IPS-18c (cell line): ENCODE measurements around the gene NGEF.

Experiments
- H3K4me3 ChIP-seq: 2 replicates; pipeline ENCODE4 v1.7.0; 2013; ENCODE audit warnings: low read depth, mild to moderate bottlenecking, low read length, moderate library complexity; ENCODE audit not compliant: insufficient read depth
- H3K9me3 ChIP-seq: one replicate; pipeline ENCODE4 v1.6.1; 2013; ENCODE audit warnings: mild to moderate bottlenecking, low read length, moderate library complexity; ENCODE audit not compliant: control insufficient read depth, insufficient read depth

Gene NGEF

GRCh38 chr2:232984451-232985207 is 28.4 kb downstream of the NGEF start:
- Histone ChIP-seq H3K4me3 (no peak overlapping the region), H3K9me3 (no peaks in the 10 kb centered on the region)

GRCh38 chr2:232983669-232984140 is 29.4 kb downstream of the NGEF start:
- Histone ChIP-seq H3K4me3 (no peak overlapping the region), H3K9me3 (no peaks in the 10 kb centered on the region)

- Histone ChIP-seq H3K9me3 (no peaks in the 10 kb centered on the region), H3K4me3 (no peak overlapping the region)
These were observed 30.0 kb downstream of the NGEF start for GRCh38 chr2:232982926-232983668.

GRCh38 chr2:232981767-232982360 is 31.2 kb downstream of the NGEF start:
- no peaks in the 10 kb centered on the region for H3K9me3 ChIP-seq
- no peak overlapping the region for H3K4me3 ChIP-seq

- Histone ChIP-seq H3K9me3 (no peaks in the 10 kb centered on the region), H3K4me3 (no peak overlapping the region)
These were observed 31.7 kb downstream of the NGEF start for GRCh38 chr2:232981356-232981755.

GRCh38 chr2:232980683-232981082 is 32.4 kb downstream of the NGEF start:
- Histone ChIP-seq H3K4me3 (no peak overlapping the region), H3K9me3 (no peaks in the 10 kb centered on the region)

GRCh38 chr2:232979871-232980461 is 33.1 kb downstream of the NGEF start:
- no peaks in the 10 kb centered on the region for H3K9me3 ChIP-seq
- no peak overlapping the region for H3K4me3 ChIP-seq

- Histone ChIP-seq H3K9me3 (peaks cover 3% of the 10 kb centered on the region), H3K4me3 (no peak overlapping the region)
These were observed 35.6 kb downstream of the NGEF start for GRCh38 chr2:232977438-232977971.

- Histone ChIP-seq H3K4me3 (no peak overlapping the region), H3K9me3 (peaks cover 3% of the 10 kb centered on the region)
These were observed 36.2 kb downstream of the NGEF start for GRCh38 chr2:232976666-232977437.

- peaks cover 3% of the 10 kb centered on the region for H3K9me3 ChIP-seq
- no peak overlapping the region for H3K4me3 ChIP-seq
These were observed 36.9 kb downstream of the NGEF start for GRCh38 chr2:232976176-232976575.

GRCh38 chr2:232974396-232974795 is 38.7 kb downstream of the NGEF start:
- H3K9me3 ChIP-seq = peaks cover 3% of the 10 kb centered on the region
- H3K4me3 ChIP-seq = no peak overlapping the region

GRCh38 chr2:232973796-232974195 is 39.3 kb downstream of the NGEF start:
- Histone ChIP-seq H3K4me3 (no peak overlapping the region), H3K9me3 (peaks cover 3% of the 10 kb centered on the region)

GRCh38 chr2:232973011-232973735 is 39.9 kb downstream of the NGEF start:
- H3K4me3 ChIP-seq = no peak overlapping the region
- peaks cover 3% of the 10 kb centered on the region for H3K9me3 ChIP-seq

- Histone ChIP-seq H3K9me3 (peaks cover 3% of the 10 kb centered on the region), H3K4me3 (no peak overlapping the region)
These were observed 41.3 kb downstream of the NGEF start for GRCh38 chr2:232971744-232972143.

- H3K9me3 ChIP-seq = peaks cover 3% of the 10 kb centered on the region
- H3K4me3 ChIP-seq = no peak overlapping the region
These were observed 43.0 kb downstream of the NGEF start for GRCh38 chr2:232970051-232970450.

- Histone ChIP-seq H3K4me3 (no peak overlapping the region), H3K9me3 (no peaks in the 10 kb centered on the region)
These were observed 45.6 kb downstream of the NGEF start for GRCh38 chr2:232967474-232967873.
